HUES64 (cell line): ENCODE data around the gene FBXL17.
"Not testable (repeated sequence)": the region's sequence is repeated elsewhere in the genome, so short reads cannot be mapped to it uniquely, and the experiment has no call there.

ENCODE experiments used
- H3K27ac ChIP-seq: 2 replicates; pipeline ENCODE4 v1.7.0; 2013; ENCODE audit warnings: low read depth, low read length, inconsistent platforms
- H3K27me3 ChIP-seq: 2 replicates; pipeline ENCODE4 v1.6.1; 2013; ENCODE audit warnings: mild to moderate bottlenecking, low read length; ENCODE audit not compliant: insufficient read depth
- H3K36me3 ChIP-seq: 2 replicates; pipeline ENCODE4 v1.6.1; 2013; ENCODE audit warnings: mild to moderate bottlenecking, low read length; ENCODE audit not compliant: insufficient read depth
- H3K4me1 ChIP-seq: 2 replicates; pipeline ENCODE4 v1.6.1; 2013; ENCODE audit warnings: mild to moderate bottlenecking, low read length, moderate library complexity; ENCODE audit not compliant: insufficient read depth
- H3K4me3 ChIP-seq: 2 replicates; pipeline ENCODE4 v1.5.1; 2013; ENCODE audit warnings: mild to moderate bottlenecking, low read length, moderate library complexity
- H3K9ac ChIP-seq: 2 replicates; pipeline ENCODE4 v1.6.1; 2013; ENCODE audit warnings: mild to moderate bottlenecking, low read depth, low read length
- H3K9me3 ChIP-seq: 2 replicates; pipeline ENCODE4 v1.6.1; 2013; ENCODE audit warnings: low read depth, low read length; ENCODE audit not compliant: insufficient read depth
- WGBS: fragments of 150-250, 120-280 bp; methylation state at CpG from one replicate; pipeline ENCODE4 v1.1.7; 2013; ENCODE audit warnings: missing lambda C conversion rate; 5-methylcytosine and 5-hydroxymethylcytosine counted together

Gene FBXL17

DNA sequence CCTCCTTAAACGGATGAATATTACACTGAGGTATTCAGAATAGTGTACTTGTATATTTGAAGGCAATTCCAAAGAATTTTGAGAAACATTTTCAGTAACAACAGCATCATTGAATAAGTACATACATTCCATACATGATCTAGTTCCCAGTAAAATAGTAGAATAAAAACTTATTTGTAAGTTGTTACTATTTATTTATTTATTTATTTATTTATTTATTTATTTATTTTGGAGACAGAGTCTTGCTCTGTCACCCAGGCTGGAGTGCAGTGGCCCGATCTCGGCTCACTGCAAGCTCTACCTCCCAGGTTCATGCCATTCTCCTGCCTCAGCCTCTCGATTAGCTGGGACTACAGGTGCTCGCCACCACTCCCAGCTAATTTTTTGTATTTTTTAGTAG lies 14.9 kb upstream of the FBXL17 start:
- not testable (repeated sequence) for H3K9ac ChIP-seq, H3K9me3 ChIP-seq, H3K4me3 ChIP-seq, H3K4me1 ChIP-seq, H3K36me3 ChIP-seq, H3K27ac ChIP-seq, H3K27me3 ChIP-seq
- WGBS, result 97% methylated on average over 4 of the region's 5 CpGs

DNA sequence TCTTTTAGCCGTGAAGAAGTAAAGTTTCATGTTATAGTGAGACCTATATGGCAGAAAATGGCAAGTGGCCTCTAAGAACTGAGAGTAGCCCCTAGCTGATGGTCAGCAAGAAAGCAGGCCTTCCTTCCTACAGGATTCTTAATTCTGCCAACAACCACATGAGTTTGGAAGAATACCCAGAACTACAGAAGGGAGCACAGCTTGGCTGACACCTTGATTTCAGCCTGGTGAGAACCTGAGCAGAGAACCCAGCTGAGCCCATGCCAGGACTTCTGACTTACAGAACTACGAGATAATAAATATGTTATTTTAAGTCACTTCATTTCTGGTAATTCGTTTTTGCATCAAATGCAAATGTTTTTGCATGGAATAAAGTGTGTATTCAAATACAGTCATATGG lies 5.9 kb upstream of the FBXL17 start:
- Histone ChIP-seq H3K9ac (no peak overlapping the region), H3K9me3 (no peaks in the 10 kb centered on the region), H3K4me1 (peaks cover 8% of the 10 kb centered on the region; the same call in 1 of the 2 replicates), H3K36me3 (no peaks in the 10 kb centered on the region), H3K4me3 (no peak overlapping the region), H3K27me3 (no peaks in the 10 kb centered on the region), H3K27ac (no peak overlapping the region)
- 89% methylated on average over 2 of the region's 3 CpGs for WGBS

GRCh38 chr5:108386345-108387061 lies 4.6 kb upstream of the FBXL17 start:
- Histone ChIP-seq H3K4me3 (no peak overlapping the region), H3K27me3 (no peaks in the 10 kb centered on the region), H3K4me1 (peaks cover 11% of the 10 kb centered on the region; the same call in 1 of the 2 replicates), H3K27ac (no peak overlapping the region), H3K9me3 (no peaks in the 10 kb centered on the region), H3K36me3 (no peaks in the 10 kb centered on the region), H3K9ac (no peak overlapping the region)
- WGBS, result 100% methylated on average over 2 of the region's 3 CpGs

DNA sequence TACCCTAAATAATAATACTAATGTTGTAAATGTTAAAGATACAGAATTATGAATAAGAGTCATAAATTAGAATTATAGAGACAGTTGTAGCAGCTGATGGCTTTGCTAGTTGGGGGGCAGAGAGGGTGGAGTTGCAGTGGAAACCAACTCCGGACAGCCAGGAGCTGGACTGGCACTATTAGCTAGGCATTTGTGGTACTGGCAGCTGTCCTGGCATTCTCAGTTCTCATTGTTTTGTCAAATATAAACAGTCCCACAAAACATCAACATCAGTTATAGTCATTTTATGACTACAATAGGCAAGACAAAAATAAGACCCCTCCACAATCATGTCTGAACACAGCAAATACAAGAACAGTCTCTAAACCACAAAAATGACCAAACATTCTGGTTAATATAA lies 2.8 kb upstream of the FBXL17 start:
- H3K36me3 ChIP-seq, result no peaks in the 10 kb centered on the region
- peaks cover 16% of the 10 kb centered on the region; the same call in 1 of the 2 replicates for H3K4me1 ChIP-seq
- no peaks in the 10 kb centered on the region for H3K27me3 ChIP-seq
- 94% methylated on average over 1 of the region's 1 CpG for WGBS
- H3K9ac ChIP-seq, result no peak overlapping the region
- H3K9me3 ChIP-seq, result no peaks in the 10 kb centered on the region
- H3K27ac ChIP-seq, result no peak overlapping the region
- no peak overlapping the region for H3K4me3 ChIP-seq

DNA sequence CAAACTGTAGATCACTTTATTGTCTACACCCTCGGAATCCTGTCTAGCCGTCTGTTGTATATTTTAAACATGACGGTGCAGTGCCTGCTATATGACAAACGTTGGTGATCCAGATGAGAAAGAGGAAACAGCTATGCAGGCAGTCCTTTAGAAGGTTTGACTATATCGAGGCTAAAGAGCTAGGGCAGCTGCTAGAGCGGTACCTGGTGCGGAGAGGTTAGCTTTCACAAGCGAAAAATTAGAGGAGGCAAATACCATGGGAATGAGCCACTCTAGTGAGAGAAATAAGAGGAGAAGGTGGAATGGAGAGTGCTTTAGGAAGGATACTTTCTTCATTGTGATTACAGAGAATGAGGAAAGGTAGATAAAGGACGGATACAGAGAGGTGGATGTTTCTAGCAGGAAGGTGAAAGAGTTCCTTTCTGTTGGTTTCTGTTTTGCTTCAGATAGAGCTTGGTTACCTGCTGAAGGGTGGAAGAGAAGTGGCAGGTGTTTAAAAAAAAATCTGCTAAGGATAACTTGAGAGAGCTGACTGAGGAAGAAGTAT lies 959 bp upstream of the FBXL17 start:
- peaks cover 22% of the 10 kb centered on the region; the same call in 1 of the 2 replicates for H3K4me1 ChIP-seq
- H3K4me3 ChIP-seq, result peak overlapping the region; percentile 97
- WGBS, result 52% methylated on average over 9 of the region's 9 CpGs
- peak overlapping the region; percentile 97; the same call in 1 of the 2 replicates for H3K27ac ChIP-seq
- no peaks in the 10 kb centered on the region for H3K36me3 ChIP-seq
- no peaks in the 10 kb centered on the region for H3K9me3 ChIP-seq
- H3K9ac ChIP-seq, result peak overlapping the region; percentile 94
- no peaks in the 10 kb centered on the region for H3K27me3 ChIP-seq

- H3K9ac ChIP-seq, result peak overlapping the region; percentile 94
- under 1% methylated on average over 74 of the region's 74 CpGs for WGBS
- no peaks in the 10 kb centered on the region for H3K27me3 ChIP-seq
- no peaks in the 10 kb centered on the region for H3K36me3 ChIP-seq
- H3K9me3 ChIP-seq, result no peaks in the 10 kb centered on the region
- H3K27ac ChIP-seq, result peak overlapping the region; percentile 97
- peak overlapping the region; percentile 97 for H3K4me3 ChIP-seq
- H3K4me1 ChIP-seq, result peaks cover 22% of the 10 kb centered on the region; the same call in 1 of the 2 replicates
Measured at GRCh38 chr5:108381350-108381953, 446 bp downstream of the FBXL17 start.

DNA sequence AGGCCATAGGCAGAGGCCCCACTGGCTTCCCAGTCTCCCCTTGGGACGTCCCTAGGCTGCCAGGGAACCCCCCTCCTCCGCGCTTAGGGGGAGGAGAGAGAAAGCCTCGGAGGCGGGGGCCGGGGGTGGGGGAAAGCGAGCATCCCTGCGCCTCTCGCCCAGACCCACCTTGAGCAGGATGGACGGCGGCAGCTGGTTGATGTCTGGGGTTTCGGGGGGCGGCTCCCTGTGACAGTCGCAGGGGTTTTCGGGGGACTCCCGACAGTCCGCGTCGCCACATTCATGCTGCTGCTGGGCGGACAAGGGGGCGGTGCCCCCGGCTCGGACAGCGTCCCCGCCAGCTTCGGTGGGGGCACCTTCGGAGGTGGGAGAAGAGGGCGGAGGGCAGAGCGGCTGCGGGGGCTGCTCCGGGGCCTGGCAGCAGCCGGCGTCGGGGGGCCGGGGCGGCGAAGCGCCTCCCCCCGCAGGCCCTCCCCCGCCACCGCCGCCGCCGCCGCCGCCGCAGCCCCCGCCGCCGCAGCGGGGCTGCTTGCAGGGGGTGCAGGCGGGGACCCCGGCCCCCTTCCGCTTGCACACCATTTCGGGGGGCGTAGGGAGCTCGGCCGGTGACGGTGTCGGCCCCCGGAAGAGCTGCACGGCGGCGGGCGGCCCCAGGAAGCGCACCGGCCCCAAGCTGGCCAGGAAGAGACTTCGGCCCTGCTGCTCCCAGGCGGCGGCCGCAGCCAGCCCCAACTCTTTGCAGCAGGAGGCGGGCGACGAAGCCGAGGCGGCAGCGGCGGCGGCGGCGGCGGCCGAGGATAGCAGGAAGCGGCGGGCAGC lies 1.2 kb downstream of the FBXL17 start:
- Histone ChIP-seq H3K27ac (peak overlapping the region; percentile 97), H3K9me3 (peaks cover 4% of the 10 kb centered on the region; the same call in 1 of the 2 replicates), H3K4me1 (peaks cover 22% of the 10 kb centered on the region; the same call in 1 of the 2 replicates), H3K36me3 (no peaks in the 10 kb centered on the region), H3K27me3 (no peaks in the 10 kb centered on the region), H3K9ac (peak overlapping the region; percentile 94), H3K4me3 (peak overlapping the region; percentile 97)
- under 1% methylated on average over 85 of the region's 85 CpGs for WGBS

DNA sequence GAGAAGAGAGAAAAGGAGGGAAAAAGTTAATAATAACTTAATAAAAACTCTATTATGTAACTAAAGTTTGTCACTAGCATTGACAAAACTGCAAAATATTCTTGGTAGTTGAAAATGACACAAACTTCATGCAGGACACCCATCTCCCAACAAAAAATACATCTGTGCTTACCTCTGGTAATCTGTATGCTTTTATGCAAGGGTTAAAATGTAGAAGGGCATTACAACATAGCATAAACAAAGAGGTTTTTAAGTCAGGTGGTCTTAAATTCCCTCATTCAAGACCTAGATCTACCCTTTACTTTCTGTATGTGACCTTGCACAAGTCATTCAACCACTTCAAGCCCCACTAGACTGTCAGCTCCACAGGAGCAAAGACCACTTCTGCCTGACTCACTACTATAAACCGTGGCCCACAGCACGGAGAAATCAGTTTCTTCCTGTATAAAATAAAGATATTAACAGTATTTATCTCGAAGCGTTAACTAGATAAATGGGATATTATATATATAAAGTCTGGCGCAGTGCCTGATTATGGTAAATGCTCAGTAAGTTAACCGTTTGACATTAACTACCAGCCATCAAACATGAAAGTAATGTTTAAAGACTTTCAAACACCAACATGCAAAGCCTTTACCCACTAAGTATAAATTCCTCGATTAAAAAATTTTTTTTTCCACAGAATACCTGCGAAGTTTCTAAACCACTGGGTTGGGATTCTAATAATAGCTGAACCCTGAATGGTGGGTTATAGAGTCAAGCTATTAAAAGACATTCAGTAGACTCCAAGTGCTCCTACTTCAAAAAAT lies 2.0 kb downstream of the FBXL17 start:
- Histone ChIP-seq H3K9me3 (peaks cover 7% of the 10 kb centered on the region; the same call in 1 of the 2 replicates), H3K4me3 (peak overlapping the region; percentile 97), H3K27me3 (no peaks in the 10 kb centered on the region), H3K36me3 (no peaks in the 10 kb centered on the region), H3K4me1 (peaks cover 22% of the 10 kb centered on the region; the same call in 1 of the 2 replicates), H3K27ac (no peak overlapping the region), H3K9ac (no peak overlapping the region)
- WGBS, result 43% methylated on average over 4 of the region's 8 CpGs

DNA sequence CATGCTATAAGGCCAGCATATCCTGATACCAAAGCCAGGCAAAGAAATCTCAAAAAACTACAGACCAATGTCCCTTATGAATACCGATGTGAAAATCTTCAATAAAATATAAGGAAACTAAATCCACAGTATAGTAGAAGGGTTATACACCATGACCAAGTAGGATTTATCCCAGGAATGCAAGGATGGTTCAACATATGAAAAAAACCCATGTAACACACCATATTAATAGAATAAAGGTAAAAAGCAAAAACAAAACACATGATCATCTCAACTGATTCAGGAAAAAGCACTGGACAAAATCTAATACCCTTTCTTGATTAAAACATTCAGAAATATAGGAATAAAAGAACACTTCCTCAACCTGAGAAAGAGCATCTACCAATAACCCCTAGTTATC lies 6.1 kb downstream of the FBXL17 start:
- no peaks in the 10 kb centered on the region for H3K27me3 ChIP-seq
- WGBS, result no CpG with 5 or more reads among the region's 1 CpG
- no peak overlapping the region for H3K27ac ChIP-seq
- no peak overlapping the region for H3K9ac ChIP-seq
- H3K4me3 ChIP-seq, result no peak overlapping the region
- H3K4me1 ChIP-seq, result 0 out of 2 replicates have a peak, but pooled peaks cover 12% of the 10 kb centered on the region
- peaks cover 29% of the 10 kb centered on the region for H3K9me3 ChIP-seq
- H3K36me3 ChIP-seq, result no peaks in the 10 kb centered on the region

DNA sequence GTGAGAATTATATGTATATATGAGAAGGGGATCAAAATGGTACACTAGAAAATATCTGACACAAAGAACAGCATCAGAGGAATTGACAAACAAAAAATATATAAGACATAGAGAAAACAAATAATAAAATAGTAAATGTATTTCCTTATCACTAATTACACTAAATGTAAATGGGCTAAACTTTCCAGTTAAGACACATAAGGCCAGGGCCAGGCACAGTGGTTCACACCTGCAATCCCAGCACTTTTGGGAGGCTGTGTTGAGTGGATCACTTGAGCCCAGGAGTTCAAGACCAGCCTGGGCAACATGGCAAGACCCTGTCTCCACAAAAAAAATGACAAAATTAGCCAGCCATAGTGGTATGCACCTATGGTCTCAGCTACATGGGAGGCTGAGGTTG lies 8.5 kb downstream of the FBXL17 start:
- H3K9ac ChIP-seq, result no peak overlapping the region
- no peaks in the 10 kb centered on the region for H3K4me1 ChIP-seq
- no peaks in the 10 kb centered on the region for H3K27me3 ChIP-seq
- H3K27ac ChIP-seq, result no peak overlapping the region
- no peaks in the 10 kb centered on the region for H3K36me3 ChIP-seq
- no peak overlapping the region for H3K4me3 ChIP-seq
- peaks cover 29% of the 10 kb centered on the region for H3K9me3 ChIP-seq
